Vagina (tissue), 2 donors: ENCODE data around the gene GSTA2.
"Not testable (repeated sequence)": the region's sequence is repeated elsewhere in the genome, so short reads cannot be mapped to it uniquely, and the experiment has no call there.

Source experiments
- CTCF ChIP-seq, 3 experiments: fragments of 450-650 bp in 2 of 3; fragments of 200-600 bp in 1 of 3; sonication (generic) in 1 of 3; IDR thresholded peaks; one replicate each; pipeline ENCODE4 v1.5.1; 2017 to 2019; ENCODE audit warnings: antibody characterized with exemption in 3 of 3, mild to moderate bottlenecking in 2 of 3, moderate library complexity in 2 of 3
- POLR2AphosphoS5 ChIP-seq, 2 donors: sonication (generic); formaldehyde crosslinking; IDR thresholded peaks; one replicate each; pipeline ENCODE4 v1.9.0; 2017; ENCODE audit warnings: antibody characterized with exemption in 2 of 2, mild to moderate bottlenecking in 2 of 2, low read depth in 1 of 2; ENCODE audit not compliant: insufficient read depth in 1 of 2

DNA sequence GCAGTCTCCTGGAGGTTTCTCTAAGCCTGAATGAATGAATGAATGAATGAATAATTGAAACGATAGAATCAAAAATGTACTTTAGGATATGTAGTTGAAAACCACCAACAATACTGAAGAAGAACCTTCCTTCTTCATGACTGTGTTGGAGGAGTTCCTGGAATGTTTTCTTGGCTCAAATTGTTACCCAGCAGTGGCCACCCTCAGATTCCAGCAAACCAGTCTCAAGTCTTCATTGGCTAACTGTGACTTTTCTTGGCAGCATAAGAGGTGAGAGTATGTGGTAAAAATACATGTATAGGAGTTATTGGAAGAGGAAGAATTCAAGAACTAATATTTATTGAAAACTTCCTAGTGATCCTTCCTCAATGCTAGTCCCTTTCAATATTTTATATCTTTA is 36.0 kb upstream of the GSTA2 start:
- not testable (repeated sequence) for TF ChIP-seq POLR2AphosphoS5 (IDR thresholded peaks at IDR 0.05; ENCODE audit: insufficient read depth in 1 of 2, low read depth in 1 of 2); CTCF (IDR thresholded peaks at IDR 0.05)
